HG03103 (cell line): ENCODE results near the gene DR1.

Experiments used
- ATAC-seq: cut with Tn5 transposase; IDR thresholded peaks from one replicate; pipeline ENCODE4 v1.9.1; 2021; ENCODE audit warnings: low read depth; ENCODE audit not compliant: unreplicated experiment

Gene DR1

GRCh38 chr1:93345633-93346420 lies at the start of gene DR1:
TSS of gene DR1 (plus strand) at chr1:93345907. CDS start at chr1:93346646, 739 bp downstream.
- ATAC-seq = peak; percentile 49

DNA sequence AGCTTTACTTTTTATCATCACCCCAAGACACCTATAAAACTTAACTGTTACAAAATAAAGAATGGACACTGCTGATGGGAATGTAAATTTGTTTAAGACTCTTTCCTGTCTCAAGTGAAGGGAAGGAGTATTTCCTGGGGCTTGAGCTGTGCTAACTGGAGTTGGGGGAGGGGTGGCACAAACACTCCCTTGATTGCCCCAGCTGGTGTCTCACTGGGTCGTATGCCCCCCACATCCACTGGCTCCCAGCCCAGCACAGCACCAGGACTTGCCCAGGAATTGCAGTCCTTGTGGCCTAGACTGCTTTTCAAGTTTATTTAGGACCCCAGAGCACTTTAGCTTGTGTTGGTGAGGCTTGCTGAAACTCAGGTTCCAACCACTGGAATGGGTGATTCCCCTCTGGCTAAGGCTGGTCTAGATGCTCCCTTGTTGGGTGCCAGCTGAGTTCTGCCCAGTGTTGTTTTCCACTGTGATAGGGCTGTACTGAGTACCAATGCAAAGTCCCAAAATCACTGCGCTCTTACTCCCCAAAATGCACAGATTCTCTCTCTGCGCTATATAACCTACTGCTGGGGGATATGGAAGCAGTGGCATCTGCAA lies 49.1 kb upstream of the DR1 start:
- ATAC-seq = no peak

- ATAC-seq = no peak
Measured at GRCh38 chr1:93301131-93301530, 44.6 kb upstream of the DR1 start.

DNA sequence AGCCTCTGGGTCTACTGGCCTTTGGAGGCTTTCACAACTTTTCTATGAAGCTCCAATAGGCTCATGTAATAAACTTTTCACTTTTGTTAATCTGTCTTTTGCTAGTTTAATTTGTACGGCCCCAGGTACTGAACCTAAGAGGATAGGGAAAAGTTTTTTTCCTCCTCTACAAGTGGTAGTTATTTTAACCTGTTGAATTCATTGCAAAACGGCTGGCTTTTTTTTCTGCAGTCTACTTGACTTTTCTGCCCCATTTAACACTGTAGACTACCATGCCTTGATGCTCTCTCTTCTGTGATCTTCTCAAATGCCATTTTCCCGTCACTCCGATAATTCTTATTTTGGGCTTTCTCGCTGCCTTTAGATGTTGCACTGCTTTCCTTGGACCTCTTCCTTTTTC lies 43.6 kb upstream of the DR1 start:
- no peak for ATAC-seq

DNA sequence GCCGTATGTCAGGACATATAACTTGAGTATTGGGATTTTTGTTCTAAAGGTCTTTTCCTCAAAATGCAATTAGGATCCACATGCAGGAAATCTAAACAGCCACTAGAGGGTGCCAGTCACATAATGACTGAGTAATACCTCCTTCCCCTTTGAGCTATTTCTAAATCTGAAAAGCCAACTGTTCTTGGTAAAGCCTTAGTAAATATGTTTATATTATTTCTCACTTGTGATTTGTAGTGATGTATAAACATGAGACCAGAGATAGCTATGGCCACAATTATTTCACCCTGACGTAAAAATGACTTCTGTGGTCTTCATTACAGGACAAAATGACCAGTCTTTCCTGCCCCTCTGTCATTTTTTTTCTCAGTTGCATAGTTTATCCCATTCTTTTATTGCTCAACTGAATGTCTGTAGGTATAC lies 41.0 kb upstream of the DR1 start:
- ATAC-seq = no peak

DNA sequence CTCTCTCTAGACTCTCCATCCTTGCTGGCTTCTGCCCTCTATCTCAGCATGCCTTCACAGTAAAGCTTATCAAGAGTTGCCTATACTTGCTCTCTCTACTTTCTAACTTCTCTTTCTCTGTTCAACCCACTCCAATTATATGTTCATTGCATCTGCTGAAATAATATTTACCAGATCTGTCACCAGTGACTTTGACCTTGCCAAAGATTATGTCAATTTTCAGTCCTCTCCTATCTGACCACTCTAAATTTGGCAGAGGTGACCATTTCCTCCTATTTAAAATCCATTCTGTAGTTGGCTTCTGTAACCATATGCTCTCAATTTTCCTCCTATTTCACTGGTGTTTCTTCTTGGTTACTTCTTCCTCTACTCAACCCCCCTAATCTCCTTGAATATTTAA lies 38.8 kb upstream of the DR1 start:
- ATAC-seq = no peak

GRCh38 chr1:93313026-93313425 lies 32.7 kb upstream of the DR1 start:
- ATAC-seq = no peak

DNA sequence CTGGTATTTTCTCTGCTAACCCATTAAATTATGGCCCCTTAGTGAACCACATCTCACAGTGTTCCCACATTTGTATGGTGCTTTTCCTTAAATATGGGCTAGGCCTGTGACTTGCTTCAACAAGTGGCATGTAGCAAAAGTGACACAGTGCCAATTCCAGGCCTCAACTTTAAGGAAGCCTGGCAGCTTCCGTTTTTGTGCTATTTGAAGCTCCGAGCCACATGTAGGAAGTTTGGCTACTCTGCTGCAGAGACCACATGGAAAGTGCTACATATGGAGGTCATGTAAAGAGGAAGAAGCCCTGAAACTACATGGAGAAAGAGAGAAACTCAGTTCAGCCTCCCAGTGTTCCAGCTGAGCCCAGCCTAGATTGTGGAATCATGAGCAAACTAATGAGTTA lies 28.5 kb upstream of the DR1 start:
- no peak for ATAC-seq

DNA sequence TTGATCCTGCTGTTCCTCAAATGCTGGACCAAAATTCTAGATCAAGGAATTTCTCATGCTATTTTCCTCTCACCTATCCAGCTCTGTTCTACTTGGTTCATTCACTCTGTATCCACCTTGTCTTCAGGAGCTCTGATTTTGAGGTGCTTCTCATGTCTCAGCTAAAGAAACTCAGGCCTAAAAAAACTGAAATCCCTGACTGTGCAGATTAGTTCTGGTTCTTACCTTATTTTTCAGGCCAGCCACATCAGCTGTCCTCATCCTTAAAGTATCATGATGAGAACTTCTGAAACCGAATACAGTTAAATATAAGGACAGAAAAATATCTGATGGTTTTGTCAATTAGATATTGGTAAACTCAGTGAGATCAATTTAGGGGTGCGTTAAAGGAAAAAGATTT lies 27.8 kb upstream of the DR1 start:
- ATAC-seq = no peak

GRCh38 chr1:93321720-93322119 lies 24.0 kb upstream of the DR1 start:
- ATAC-seq = no peak

GRCh38 chr1:93322349-93322748 lies 23.4 kb upstream of the DR1 start:
- no peak for ATAC-seq

DNA sequence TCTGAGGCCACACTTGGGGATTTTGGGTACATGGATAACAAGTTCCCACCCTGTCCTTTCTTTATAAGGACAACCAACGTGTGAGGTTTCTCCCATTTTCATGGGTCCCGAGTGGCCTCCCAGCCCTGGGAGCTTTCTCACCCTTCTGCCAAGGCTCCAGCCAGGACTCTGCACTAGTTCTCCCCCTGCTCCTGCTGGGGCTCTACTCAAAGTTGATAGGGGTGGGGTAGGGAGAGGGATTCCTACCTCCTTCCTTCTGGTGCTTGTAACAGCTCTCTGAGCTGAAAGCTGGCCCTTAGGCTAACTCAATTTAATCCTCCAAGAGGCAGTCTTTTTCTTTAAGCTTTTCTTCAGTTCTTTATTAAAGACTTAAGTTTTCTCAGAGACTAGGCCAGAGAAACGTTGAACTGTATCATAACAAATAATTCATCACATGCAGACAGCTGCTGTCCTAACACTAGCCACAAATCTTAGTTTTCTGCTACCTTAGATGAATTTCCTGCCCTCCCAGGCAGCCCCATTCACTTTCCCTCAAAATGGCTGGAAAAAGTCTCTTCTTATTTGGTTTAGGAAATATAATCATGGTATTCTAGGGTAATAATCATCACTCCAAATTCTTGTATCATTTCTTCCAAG lies 22.4 kb upstream of the DR1 start:
- ATAC-seq = no peak

- no peak for ATAC-seq
Measured at GRCh38 chr1:93324486-93325464, 20.9 kb upstream of the DR1 start.

DNA sequence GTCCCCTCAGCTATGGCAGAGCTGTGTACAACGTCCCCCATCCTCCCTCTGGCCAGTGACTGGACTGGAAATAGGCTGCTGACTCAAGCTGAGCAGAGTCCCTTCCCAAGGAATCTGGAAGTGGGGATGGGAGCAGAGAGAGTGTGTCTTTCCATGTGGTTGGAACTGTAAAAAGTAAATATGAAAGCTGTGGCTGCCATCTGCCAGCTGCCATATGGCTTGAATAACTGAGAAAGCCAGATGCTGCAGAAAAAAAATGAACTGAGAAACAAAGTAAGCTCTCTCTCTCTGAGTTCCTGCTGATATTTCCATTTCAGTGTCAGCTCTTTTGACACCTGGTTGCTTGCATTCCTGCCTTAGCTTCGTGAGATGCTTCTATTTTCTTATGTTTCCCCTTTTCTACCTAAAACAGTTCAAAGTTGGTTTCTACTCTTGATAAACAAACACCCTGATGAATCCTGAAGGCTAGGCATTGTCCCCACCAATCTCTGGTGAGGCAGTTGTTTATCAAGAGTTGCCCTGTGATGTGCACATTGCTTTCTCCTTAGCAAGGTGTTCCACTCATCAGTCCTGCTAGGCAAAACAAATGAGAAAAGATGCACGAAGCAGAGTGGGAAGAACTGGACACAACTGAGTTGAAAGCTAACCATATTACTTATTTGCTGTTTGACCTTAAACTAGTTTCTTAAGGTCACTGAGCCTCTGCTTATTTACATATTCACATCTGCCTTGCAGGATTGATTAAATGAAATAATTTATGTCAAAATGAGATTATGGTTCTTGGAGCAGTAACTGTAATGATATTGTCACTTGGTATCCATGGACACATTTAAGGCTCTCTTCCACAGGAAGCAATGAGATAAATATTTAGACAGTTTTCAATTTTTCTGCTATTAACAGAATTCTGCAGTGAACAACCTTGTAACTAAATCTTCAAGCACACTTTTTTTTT lies 16.6 kb upstream of the DR1 start:
- no peak for ATAC-seq

DNA sequence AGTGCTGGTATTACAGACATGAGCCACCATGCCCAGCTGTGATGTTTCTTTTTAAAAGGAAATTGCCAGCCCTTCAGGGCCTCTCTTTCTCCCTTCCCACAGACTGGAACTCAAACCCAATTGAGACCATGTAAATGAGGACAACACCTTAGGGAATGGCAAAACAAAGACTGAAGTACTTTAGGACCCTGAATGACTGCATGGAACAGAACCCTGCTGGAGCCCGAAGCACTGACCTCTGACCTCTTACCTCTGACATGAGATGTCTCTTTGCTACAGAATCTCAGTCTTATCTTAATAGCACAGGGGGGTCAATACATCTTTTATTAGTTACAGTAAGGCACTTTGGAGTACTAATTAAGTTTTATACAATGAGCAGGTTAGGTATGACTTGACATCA lies 15.5 kb upstream of the DR1 start:
- no peak for ATAC-seq

- no peak for ATAC-seq
Measured at GRCh38 chr1:93330617-93331016, 15.1 kb upstream of the DR1 start.

DNA sequence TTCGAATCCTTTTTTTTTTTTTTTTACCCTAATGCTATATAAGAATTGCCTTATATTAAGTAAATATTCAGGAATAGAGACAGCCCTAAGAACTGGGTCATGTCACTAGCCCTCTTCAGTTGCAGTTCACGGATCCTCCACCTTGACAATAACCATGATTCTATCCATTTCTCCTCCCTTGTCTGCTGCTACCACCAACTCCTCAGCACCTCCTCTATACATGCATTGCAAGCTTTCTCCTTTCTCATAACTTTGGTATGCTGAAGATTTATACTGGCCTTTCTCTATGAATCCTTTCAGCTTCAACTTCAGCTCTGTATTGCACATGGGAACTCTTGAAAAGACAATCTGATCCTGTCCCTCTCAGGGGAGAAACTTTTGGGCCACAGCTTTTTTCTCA lies 14.3 kb upstream of the DR1 start:
- ATAC-seq = no peak

DNA sequence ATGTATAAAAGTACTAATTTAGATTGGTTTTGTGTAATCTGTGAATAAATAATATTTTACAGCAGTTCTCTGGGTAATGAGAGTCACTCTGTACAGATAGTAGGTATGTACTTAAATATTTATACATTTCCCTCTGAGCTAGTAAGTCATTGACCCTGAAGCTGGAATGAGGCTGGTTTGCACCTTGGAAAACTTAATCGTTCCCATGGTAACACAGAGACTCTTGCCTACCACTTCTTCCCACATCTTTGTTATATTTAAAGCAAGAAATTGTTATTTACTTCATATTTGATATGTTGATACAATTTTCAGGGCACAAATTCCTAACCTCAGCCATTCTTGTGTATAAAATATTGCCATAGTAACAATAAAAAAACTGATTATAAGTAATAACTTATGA lies 13.3 kb upstream of the DR1 start:
- no peak for ATAC-seq

DNA sequence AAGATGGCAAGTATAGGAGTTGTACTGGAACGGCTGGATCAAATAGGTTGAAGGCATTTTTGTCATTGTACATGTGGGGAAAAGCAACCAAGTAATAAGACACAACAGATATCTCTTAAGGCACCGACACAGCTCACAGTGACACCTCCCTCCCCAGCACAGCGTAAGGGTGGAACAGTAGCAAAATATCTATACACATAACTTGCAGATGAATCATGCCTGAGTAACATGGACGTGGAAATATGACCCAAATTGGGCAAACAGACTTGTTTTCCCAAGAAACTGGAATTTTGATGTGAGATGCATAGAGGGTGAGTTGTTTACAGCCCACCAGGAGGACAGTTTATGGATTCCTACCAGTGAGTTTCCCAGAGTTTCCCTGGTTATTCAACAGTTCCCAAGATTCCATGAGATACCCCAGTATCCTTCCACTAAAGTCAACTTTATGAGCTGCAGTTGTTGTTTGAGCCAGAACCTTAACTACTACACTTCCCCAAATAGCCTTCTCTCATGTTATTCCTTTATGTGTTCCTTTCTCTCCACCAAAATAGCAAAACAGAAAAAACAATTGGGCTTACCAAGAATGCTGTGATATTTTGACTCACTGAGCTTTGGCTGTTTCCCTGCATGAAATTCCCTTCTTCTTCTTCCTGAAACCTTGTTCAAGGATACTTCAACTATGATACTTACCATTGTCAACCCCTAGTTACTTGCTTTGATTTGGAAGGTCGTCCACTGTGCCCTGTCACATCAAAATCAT lies 7.1 kb upstream of the DR1 start:
- no peak for ATAC-seq
